ENCODE measurements around the gene PTPN14. TPM values are rescaled to one million over a fixed set of nuclear protein-coding genes. Genes with fewer than 3 reads are reported as not detected.

The PTPN14 gene
- polyA plus RNA-seq, 1 experiment, result 34.2 TPM

DNA sequence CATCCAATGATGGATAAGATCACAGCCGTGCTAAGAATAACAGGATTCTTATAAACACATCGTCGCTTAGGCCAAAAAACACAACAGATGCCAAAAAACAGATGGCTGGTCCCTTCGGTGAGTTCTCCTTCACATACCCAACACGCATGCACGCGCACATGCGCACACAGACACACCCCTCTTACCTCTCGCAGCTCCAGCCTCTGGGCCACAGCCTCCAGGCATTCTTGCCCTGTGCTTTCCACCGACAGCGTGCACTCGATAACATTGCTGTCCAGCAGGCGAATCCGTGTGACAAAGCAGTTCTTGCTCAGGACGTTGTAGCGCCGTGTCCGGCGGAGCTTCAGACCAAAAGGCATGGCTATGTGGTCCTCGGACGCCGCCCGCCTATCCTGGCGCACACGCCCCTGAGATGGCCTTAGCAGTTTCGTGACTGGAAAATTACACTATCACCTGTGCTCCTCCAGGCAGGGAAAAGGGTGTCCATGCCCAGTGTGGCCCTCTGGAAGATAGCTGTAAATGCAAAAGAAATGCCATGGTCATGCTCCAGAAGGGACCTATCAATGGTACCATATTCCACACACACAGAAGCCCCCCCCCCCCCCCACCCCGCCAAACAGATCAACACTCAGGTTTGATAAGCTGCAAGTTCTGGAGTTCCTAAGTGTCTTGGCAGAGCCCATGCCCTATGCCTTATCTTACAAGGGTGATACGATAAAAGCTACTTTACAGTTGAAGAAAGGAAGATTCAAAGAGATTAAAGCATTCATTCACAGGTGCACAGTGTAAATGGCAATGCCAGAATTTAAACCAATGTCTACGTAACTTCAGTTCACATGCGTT, 86.7 kb downstream of the PTPN14 start:
- ChIA-PET POLR2A (interaction anchor here (0.7 kb wide), 1 partner anchor 18 kb away, joined by 6 read pairs; no protein-coding TSS in a partner anchor), CTCF (no interaction called here)
- TF ChIP-seq, protein P1, sequence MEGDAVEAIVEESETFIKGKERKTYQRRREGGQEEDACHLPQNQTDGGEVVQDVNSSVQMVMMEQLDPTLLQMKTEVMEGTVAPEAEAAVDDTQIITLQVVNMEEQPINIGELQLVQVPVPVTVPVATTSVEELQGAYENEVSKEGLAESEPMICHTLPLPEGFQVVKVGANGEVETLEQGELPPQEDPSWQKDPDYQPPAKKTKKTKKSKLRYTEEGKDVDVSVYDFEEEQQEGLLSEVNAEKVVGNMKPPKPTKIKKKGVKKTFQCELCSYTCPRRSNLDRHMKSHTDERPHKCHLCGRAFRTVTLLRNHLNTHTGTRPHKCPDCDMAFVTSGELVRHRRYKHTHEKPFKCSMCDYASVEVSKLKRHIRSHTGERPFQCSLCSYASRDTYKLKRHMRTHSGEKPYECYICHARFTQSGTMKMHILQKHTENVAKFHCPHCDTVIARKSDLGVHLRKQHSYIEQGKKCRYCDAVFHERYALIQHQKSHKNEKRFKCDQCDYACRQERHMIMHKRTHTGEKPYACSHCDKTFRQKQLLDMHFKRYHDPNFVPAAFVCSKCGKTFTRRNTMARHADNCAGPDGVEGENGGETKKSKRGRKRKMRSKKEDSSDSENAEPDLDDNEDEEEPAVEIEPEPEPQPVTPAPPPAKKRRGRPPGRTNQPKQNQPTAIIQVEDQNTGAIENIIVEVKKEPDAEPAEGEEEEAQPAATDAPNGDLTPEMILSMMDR (IDR thresholded peaks at IDR 0.05; ENCODE audit: low read depth, low read length), result no peak
- DNase-seq (ENCODE audit: low read depth, low spot score), result no peak
- Histone ChIP-seq H3K4me3 (ENCODE audit: low read depth, low read length) (no peak overlapping the region), H3K27me3 (ENCODE audit: control insufficient read depth, insufficient read depth, low read length) (no peaks in the 10 kb centered on the region), H3K27ac (ENCODE audit: low read depth, low read length) (no peak overlapping the region), H3K9me3 (ENCODE audit: control insufficient read depth, insufficient read depth, low read length) (no peaks in the 10 kb centered on the region)

DNA sequence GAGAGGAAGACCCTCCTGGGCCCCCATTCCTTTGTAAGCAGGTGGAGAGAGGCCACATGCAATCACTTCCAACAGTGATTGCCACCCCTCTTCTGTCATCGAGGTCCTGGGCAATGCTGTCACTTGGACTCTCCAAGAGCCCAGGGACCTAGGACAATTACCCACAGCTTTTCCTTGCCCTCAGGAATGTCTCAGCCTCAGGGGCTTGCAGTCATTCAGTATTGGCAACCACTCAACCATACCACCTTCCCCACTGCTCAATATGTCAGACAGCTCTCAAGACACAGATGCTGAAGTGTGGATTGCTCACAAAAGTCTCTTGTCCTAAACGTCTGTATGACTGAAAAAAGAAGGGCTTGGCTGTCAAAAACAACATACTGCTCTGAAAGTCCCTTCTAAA, 87.8 kb downstream of the PTPN14 start:
- no peak for DNase-seq (ENCODE audit: low read depth, low spot score)
- CTCF ChIA-PET, result no interaction called here
- Histone ChIP-seq H3K27ac (ENCODE audit: low read depth, low read length) (no peak overlapping the region), H3K27me3 (ENCODE audit: control insufficient read depth, insufficient read depth, low read length) (no peaks in the 10 kb centered on the region), H3K4me3 (ENCODE audit: low read depth, low read length) (no peak overlapping the region), H3K9me3 (ENCODE audit: control insufficient read depth, insufficient read depth, low read length) (no peaks in the 10 kb centered on the region)
- POLR2A ChIA-PET, result interaction anchor here (1.1 kb wide), 1 partner anchor 36 kb away, joined by 3 read pairs; no protein-coding TSS in a partner anchor
- TF ChIP-seq, protein P1 (IDR thresholded peaks at IDR 0.05; ENCODE audit: low read depth, low read length), result no peak

DNA sequence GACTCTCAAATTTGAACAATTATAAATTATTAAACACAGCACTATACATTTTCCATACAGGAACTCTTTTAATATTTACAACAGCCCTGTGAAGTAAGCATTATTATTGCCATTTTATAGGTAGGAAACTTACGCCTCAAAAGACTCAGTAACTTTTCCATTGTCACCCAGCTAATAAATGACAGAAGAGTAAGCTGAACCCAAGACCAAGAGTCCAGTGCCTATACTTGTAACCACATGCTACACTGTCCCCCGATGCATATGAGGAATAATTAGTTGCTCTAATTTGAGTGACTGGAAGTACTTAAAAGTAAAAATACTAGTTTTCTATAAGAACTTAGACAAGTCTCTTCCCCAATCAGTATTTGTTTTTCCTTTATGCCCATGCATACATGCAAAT, 88.5 kb downstream of the PTPN14 start:
- TF ChIP-seq, protein P1 (IDR thresholded peaks at IDR 0.05; ENCODE audit: low read depth, low read length), result no peak
- ChIA-PET POLR2A (interaction anchor here (1.1 kb wide), 1 partner anchor 35 kb away, joined by 3 read pairs; no protein-coding TSS in a partner anchor), CTCF (interaction anchor here (0.8 kb wide), 1 partner anchor 10 kb away, joined by 4 read pairs; no protein-coding TSS in a partner anchor)
- H3K4me3 ChIP-seq (ENCODE audit: low read depth, low read length), result no peak overlapping the region
- H3K9me3 ChIP-seq (ENCODE audit: control insufficient read depth, insufficient read depth, low read length), result no peaks in the 10 kb centered on the region
- DNase-seq (ENCODE audit: low read depth, low spot score), result no peak
- no peak overlapping the region for H3K27ac ChIP-seq (ENCODE audit: low read depth, low read length)
- no peaks in the 10 kb centered on the region for H3K27me3 ChIP-seq (ENCODE audit: control insufficient read depth, insufficient read depth, low read length)

DNA sequence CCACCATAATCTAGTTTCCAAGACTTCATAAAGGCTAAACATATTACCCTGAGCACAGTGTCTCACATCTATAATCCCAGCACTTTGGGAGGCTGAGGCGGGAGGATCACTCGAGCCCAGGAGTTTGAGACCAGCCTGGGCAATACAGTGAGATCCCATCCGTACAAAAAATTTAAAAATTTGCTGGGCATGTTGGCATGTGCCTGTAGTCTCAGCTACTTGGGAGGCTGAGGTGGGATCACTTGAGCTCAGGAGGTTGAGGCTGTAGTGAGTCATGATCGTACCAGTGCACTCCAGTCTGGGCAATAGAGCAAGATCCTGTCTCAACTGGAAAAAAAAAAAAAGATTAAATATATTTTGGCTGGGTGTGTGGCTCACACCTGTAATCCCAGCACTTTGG, 90.1 kb downstream of the PTPN14 start:
- Histone ChIP-seq H3K4me3 (ENCODE audit: low read depth, low read length) (no peak overlapping the region), H3K9me3 (ENCODE audit: control insufficient read depth, insufficient read depth, low read length) (no peaks in the 10 kb centered on the region), H3K27ac (ENCODE audit: low read depth, low read length) (no peak overlapping the region), H3K27me3 (ENCODE audit: control insufficient read depth, insufficient read depth, low read length) (no peaks in the 10 kb centered on the region)
- ChIA-PET POLR2A (no interaction called here), CTCF (no interaction called here)
- no peak for DNase-seq (ENCODE audit: low read depth, low spot score)
- TF ChIP-seq, protein P1 (IDR thresholded peaks at IDR 0.05; ENCODE audit: low read depth, low read length), result no peak

DNA sequence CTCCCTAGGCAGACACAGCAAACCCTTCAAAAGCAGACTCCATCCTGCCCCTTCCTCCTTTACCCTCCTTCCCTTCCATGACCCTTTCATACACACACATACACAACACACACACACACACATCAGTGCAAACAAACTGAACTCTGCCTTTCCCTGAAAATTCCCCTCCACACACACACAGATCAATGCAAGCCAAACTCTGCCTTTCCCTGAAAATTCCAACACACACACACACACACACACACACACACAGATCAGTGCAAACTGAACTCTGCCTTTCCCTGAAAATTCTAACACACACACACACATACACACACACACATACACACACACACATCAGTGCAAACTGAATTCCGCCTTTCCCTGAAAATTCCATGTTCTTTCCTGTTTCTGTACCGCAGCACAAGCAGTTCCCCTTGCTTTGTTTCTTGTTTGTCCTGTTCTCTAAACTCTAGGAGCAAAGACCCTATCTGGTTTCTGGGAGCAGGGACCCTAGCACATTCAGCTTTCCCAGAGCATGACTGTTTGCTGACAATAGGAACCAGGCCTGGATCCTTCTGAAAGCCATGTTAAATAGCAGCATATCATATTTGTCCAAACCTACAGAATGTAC, 91.0 kb downstream of the PTPN14 start:
- CTCF ChIA-PET, result no interaction called here
- no peak overlapping the region for H3K27ac ChIP-seq (ENCODE audit: low read depth, low read length)
- H3K27me3 ChIP-seq (ENCODE audit: control insufficient read depth, insufficient read depth, low read length), result no peaks in the 10 kb centered on the region
- DNase-seq (ENCODE audit: low read depth, low spot score), result no peak
- H3K9me3 ChIP-seq (ENCODE audit: control insufficient read depth, insufficient read depth, low read length), result no peaks in the 10 kb centered on the region
- no peak overlapping the region for H3K4me3 ChIP-seq (ENCODE audit: low read depth, low read length)
- TF ChIP-seq, protein P1 (IDR thresholded peaks at IDR 0.05; ENCODE audit: low read depth, low read length), result no peak
- POLR2A ChIA-PET, result no interaction called here

All from AG04450 (cell line).